ENCODE data around the gene GFY.
A peak's percentile ranks its signal among the peaks of the same experiment; 100 is the strongest.

Gene GFY

DNA sequence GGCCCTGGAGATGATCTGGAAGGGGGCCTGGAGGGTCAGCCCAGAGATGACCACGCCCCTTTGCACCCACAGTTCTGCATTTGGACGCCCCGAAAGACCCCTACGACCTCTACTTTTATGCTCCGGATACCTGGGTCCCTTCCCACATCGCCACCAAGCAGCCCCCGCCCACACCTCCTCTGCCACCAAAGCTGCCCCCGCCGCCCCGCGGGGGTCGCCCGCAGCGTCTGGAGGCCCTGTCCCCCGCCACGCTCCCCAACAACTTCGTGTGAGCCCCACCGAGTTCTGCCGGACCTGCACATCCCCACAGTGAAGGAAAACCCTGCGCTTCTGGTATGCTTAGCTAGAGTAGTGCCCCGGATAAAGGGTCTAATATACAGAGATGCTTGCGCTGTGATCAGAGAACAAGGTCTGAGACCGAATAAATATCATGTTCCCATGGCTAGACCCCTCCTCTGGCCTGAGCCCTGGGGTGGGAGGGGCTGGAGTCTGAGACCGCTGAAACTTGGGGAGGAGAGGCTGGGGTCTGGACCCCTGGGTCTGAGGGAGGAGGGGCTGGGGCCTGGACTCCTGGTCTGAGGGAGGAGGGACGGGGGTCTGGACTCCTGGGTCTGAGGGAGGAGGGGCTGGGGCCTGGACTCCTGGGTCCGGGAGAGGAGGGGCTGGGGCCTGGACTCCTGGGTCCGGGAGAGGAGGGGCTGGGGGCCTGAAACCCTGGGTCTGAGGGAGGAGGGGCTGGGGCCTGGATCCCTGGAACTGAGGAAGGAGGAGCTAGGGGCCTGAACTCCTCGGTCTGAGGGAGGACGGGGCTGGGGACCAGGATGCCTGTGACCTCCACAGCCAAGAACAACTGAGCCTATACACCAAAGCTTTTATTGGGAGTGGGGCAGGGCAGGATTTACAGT, 3.6 kb downstream of the GFY start:
- no peak for DNase-seq (ENCODE audit: low read depth)

DNA sequence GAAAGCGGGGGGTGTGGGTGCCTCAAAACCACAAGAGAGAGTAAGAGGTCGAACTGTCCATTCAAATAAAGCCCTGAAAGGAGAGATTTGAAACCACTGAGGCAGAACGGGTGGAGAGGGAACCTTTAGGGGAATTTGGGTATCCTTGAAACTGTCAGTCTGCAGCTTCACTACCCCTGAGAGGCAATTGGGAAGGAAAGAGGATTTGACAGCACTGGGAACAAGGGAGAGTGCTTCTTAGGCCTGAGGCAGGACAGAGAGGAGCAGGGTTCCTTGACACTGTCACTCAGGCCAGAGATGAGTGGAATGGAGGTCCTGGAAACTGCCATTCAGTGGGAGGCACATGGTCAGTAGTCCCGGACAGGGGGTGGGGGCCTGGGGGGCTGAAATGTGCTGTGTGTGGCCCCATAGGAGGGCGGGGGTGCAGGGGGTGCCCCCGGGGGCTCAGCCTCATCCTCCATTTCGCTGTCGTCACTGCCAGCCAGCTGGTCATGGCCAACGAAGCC, 5.0 kb downstream of the GFY start:
- no peak for DNase-seq (ENCODE audit: low read depth)

DNA sequence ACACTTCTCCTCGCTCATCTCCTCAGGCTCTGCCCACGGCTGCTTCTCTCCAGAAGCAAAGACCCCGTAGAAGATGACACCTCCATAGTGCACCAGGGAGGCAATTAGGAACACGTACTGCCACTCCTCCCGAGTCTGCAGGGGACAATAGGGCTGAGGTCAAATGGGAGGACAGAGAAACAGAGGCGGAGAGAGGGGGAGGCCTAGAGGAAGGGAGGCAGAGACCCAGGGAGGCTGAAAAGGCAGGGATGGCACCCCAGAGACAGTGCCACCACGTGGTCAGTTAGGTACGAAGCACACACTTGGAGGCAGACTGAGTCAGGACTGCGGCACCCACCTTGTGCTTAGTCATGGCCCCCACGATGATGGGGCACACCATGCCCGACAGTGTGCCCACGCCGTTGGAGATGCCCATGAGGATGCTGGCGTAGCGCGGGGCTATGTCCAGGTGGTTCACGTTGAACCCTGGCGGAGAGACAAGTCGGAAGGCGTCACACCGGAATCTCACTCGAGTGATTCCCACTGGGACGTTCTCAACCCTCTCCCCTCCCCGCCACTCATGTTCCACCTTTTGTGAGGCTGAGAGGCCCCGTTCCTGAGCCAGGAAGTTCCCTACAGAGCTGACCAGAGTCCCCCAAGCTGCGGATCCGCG, 5.6 kb downstream of the GFY start:
- no peak for DNase-seq (ENCODE audit: low read depth)

DNA sequence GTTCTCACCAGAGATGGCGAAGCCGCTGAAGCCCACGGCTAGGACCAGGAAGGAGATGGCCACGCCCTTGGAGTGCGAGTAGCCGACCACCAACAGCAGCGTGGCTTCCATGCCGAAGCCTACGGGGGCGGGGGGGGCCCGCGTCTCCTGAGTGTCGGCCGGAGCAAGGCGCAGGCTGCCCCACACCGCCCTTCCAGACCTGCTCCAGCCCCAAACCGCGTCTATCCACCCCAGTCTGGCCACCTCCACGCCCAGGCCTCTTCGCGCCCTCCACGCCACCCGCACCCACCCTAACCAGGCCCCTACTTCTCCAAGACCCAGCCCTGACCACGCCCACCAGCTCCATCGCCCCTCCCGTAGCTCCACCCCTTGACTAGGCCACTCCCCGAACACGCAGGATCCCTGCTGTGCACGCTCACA, 6.2 kb downstream of the GFY start:
- no peak for DNase-seq (ENCODE audit: low read depth)

DNA sequence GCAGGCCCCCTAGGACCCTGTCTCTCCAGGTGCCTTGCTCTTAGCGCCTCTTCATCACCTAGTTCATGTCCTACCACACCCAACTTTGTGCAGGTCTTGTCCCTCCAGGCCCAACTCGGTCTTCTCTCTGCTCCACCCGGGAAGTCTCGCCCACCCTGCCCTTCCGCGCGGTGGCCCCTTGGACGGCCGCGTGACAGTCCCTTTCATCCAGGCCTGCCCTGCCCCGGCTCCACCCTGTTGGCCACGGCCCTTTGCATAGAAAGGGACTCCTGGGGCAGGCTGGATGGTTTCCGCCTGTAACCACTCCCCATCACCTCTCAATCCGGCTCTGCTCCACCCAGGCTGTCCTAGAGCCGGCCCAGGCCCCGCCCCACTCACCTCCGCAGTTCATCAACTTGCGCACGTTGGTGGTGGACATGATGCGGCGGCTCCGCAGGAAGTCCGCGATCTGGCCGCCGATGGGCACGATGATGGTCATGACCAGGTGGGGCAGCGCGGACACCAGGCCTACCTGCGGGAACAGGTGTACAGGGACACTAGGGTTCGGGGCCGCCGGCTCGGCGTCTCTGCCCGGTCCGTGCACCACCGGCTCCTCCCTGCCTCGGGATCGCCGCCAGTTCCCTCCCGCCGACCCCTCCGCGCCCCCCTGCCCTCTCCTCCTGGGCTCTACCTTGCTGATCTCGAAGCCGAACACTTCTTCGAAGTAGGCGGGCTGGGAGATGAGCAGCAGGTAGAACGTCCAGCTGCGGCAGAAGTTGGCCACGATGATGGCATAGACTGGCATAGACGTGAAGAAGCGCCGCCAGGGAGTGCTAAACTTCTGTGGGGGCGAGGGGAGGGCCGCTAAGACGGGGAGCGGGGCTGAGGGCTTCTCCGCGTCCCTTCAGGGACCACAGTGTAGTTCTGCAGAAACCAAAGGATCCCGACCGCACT, 7.2 kb downstream of the GFY start:
- no peak for DNase-seq (ENCODE audit: low read depth)

DNA sequence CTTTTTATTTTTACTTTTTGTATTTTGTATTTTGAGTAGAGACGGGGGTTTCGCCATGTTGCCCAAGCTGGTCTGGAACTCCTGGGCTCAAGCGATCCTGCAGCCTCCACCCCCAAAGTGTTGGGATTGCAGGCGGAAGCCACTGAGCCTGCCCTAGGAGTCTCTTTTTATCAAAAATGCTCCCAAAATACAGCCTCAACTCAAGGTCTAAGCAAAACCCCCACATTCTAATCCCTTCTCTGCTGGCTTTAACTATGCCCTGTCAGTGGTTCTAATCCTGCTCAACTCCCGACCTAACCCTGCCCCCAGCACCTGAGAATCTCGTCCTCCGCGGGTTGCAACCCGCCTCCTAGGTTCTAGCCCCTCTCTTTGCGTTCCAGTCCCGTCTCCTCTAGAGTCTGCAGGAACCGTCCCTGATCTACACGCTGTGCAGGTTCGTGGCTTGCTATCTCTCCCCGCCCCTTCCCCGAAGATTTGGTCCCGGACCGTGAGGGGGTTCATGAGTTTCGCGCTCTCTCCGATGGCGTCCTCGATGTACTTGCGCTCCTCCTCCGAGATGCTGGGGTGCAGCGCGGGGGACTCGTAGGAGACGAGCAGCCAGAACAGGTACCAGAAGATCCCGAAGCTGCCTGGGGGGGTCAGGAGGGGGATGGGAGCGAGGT, 8.2 kb downstream of the GFY start:
- no peak for DNase-seq (ENCODE audit: low read depth)

DNA sequence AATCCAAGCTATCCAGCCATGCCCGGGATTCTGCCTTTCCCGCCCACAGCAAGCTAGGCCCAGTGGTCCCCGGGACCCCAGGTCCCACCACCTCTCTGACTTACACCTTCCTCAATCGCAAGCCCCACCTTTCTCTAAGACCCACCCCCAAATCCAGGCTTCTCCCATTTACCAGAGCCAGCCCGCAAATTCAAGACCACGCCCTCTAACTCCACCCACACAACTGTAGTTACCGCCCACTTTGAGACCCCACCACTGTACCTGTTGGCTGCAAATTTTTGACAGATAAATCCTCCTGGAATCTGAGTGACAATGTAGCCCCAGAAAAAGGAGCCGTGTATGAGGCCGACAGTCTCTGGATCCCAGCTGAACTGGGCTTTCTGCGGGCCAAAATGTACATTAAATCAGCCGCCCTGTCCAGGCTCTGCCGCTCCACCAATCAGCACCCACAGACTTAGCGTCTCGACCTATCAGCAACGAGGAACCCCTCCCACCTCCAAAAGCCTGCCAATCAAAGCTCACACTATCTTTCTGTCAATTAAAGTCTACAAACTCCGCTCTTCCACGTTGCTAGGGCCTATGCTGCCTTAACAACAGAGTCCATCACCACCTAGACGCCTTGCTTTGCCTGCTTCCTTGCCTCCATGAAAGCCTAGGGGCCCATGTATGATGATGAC, 9.9 kb downstream of the GFY start:
- no peak for DNase-seq (ENCODE audit: low read depth)

DNA sequence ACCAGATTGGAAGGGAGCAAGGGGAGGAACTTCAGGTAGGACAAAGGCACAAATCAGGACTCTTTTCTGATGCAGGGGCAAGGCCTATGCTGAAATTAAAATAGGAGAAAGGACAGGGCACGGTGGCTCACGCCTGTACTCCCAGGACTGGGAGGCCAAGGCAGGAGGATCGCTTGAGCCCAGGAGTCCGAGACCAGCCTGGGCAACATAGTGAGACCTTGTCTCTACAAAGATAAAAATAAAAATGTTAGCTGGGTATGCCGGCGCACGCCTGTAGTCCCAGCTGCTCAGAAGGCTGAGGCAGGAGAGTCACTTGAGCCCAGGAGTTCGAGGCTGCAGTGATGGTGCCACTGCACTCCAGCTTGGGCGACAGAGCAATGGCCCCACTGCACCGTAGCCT, 10.5 kb downstream of the GFY start:
- DNase-seq (ENCODE audit: low read depth) = no peak

DNA sequence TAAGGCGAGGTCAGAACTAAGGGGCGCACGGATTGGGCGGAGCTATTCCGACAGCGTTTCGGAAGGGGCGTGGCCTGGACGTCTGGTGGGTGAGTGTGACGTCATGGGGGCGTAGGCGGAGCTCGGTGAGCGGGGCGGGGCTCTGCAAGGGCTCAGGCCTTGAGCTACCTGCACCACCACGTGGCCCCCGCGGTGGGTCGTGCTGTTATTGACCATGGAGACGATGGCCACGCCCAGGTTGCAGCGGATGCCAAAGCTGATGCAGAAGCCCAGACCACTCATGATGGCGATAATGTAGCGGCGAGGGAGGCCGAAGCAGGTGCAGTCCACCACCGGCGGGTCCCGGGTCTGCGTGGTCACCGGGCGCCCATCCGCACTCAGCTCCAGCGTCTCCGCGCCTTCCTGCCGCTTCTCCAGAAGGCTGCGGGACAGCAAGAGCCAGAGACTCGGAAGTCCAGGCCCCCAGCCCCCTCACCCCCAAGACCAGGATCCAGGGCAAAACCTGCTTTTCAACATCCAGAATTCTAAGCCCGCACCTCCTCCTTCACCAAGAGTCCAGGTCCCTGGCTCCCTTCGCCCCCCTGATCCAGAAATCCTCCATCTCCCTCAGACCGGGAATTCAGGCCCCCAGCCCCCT, 11.3 kb downstream of the GFY start:
- no peak for DNase-seq (ENCODE audit: low read depth)

DNA sequence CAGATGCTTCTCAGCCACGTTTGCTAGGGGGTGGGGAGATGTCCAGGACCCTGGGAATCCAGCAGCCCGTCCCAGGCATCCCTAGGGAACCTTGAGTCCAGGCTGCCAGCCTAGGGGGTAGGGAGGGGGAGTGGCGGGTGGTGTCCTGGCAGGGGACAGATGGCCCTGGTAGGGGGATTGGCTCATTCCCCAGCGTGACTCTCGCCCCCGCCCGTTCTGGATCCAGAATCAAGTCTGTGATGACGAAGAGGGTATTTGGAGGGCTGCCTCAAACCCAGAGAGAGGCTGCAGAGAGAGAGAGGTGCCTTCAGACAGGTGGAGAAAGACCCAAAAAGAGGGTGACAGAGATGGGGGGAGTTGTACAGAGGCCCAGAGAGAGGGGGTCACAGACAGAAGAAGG, 12.0 kb downstream of the GFY start:
- no peak for DNase-seq (ENCODE audit: low read depth)

DNA sequence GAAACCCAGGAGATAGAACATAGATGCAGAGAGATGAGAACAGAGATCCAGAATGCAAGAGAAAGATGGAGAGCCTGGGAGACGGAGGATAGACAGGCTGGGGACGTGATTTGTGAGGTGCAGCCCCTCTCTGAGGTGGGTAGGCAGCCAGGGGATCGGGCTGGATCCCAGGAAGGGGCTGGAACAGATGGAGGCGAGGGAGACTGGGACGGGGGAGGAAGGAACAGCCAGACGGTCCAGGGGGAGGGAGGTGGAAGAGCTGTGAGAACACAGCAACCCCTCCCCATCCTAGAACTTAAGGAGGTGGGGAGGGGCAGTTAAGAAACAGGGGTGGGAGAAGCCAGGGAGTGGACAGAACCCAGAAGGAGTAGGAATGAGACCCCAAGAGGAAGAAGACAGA, 13.1 kb downstream of the GFY start:
- no peak for DNase-seq (ENCODE audit: low read depth)

DNA sequence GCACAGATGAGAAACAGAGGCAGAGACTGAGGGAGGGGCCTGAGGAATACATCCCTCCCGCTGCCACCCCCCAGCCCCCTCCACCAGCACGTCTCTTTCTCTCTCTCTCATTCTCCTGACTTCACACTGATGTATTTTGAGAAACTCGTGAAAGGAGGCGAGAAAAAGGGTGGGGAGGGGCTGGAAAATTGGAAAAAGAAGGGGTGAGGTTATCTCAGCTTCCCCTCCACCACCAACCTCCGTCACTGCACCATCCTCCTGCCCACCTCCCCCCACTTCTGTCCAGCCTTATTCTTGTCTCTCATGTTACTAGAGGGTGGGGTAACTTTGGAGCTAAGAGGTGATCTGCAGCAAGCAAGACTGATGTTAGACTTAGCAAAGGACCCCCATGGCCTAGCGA, 14.6 kb downstream of the GFY start:
- no peak for DNase-seq (ENCODE audit: low read depth)

DNA sequence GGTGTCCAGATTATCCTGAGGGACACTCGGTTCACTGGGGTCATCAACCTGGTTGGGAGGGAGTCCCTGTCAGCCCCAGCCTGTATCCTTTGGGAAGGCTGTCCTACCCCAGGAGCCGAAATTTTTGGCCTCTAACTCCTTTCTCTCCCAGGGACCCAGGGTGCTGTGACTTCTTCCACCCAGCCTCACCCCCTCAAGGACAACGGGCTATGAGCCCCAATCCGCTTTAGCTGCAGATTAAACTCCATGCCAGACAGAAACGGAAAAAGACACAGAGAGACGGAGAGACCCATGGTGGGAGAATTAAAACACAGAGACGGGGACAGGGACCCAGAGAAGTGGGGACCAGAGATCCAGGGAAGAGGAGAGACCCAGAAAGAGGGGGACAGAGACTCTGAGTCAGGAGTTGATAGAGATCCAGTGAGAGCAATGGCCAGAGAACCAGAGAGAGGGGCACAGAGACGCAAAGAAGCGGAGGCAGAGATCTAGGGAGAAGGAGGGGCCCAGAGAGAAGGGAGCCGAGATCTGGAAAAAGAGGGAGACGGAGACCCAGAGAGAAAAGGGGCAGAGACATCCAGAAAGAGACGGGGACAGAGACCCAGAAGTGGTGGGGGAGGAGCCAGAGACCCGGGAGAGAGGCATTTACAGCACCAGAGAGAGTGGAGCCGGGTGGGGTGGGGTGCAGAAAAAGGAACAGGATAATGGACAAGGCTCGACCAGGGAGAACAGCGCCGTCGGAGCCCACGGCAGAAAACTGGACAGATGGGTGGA, 15.4 kb downstream of the GFY start:
- DNase-seq (ENCODE audit: low read depth) = no peak

DNA sequence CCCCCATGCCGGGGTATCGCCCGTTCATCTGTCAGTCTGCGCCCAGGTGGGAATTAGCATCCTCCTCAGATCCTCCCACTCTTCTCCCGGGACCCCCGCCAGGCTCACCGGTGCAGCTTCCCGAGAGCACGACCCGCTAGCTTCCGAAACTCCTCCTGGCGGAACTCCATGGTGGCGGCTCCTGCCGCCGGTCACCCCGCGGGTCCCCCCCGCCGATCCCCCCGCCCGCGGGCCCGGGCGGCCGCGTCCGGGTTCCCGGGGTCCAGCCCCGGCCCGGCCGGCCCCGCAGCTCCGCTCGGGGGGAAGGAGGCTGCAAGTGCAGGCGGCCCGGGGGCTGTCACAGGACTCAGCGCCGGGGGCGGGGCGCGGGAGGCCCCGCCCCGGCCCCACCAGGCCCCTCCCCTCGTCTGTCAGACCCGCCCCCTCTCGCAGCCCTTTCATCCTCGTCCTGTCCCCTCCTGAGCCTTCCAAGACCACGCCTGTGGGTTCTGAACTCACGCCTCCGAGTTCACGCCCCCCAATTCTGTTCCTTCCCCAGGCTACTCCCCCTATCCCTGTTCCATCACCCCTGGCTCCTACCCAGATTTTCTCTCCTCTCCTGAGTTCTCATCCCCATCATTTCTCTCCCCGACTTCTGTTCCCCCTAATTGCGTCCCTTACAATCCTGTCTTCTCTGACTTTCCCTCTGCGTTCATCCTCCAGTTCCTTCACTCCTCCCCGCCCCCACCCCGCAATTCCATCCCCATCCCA, 16.2 kb downstream of the GFY start, which contains the start of gene SLC17A7:
Gene SLC17A7, minus strand, starts transcription at position 318 of the 750 bp plus-strand sequence. Its CDS starts 148 bp downstream, at position 170.
- no peak for DNase-seq (ENCODE audit: low read depth)

DNA sequence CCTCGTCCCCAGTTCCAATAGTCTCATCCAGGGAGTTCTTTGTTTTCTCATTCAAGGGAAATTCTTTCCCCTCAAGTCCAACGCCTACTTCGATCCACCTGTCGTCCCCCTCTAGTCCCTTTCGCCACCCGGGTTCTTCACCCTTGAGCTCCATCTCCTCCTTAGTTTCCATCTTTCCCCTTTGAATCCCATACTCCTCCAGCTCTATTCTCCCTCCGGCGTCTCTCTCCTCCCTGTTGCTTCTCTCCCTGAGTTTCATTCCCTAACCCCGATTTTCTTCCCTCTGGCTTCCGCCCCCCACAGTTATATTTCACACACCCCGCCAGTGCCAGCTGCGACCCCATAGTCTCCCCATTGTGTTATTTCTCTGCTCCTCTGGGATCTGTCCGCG, 16.8 kb downstream of the GFY start:
- no peak for DNase-seq (ENCODE audit: low read depth)

DNA sequence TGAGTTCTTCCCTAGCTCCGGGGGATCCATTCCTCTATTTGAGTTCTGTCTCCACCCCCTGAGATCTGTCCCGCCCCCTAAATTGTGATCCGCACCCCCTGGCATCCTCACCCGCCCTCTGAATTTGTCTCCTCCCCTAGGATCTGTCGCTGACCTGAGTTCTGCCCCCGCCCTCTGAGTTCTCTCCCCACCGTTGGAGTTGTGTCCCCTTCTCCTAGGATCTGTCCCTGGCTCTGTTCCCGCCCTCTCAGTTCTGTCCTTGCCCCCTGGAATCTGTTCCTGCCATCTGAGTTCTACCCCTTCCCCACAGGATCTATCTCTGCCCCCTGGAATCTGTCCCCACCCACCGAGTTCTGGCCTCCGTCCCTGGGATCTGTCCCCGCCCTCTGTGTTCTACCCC, 17.2 kb downstream of the GFY start:
- DNase-seq (ENCODE audit: low read depth) = no peak

DNA sequence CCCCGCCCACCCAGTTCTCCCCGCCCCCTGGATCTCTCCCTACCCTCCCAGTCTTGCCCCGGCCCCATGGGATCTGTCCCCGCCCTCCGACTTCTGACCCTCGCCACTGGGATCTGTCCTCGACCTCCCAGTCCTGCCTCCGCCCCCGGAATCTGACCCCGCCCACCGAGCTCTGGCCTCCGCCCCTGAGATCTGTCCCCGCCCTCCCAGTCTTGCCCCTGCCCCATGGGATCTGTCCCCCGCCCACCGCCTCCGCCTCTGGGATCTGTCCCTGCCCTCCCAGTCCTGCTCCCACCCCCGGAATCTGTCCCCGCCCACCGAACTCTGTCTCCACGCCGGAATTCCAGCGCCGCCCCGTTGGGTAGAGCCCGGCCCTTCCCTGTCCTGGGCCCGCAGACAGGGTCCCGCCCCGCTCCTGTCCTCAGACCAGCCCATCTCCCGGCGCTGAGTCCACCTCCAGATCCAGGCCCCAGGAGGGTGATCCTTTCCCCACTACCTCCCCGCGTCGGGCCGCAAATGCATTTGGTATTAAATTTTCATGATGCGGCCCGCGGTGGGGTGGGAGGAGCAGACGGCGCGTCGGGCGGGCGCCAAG, 17.7 kb downstream of the GFY start:
- DNase-seq (ENCODE audit: low read depth) = peak; percentile 71

DNA sequence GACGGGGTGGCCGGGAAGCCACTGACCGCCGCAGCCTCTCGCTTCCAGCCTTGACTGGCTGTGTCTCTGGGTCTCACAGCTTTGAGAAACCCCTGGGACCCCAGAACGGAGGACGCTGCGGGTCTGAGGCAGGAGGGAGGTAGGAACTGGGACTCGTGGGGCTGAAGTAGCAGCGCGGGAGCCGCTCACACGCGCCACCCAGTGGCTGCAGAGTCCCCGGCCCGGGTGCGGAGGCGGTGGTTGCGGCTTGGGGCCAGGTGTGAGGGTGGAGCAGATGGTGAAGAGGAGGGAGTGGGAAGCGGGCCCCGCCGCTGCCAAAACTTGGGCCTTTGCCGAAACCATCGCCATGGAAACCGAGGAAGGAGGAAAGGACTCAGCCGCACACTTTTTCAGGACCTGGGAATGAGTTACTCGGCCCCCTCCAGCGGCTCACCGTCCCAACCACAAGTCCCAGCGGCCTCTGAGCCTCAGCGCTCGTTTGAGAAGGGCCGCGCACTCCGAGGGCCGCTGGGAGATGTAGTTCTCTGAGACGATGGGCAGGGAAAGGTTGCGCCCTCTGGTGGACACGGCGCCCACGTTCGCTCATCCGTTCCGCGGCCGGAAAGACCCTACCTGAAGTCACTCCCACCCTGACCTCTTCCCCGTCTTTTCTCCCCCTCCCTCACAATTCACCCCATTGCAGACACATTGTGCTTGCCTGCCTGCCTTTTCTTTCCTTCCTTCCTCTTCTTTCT, 18.3 kb downstream of the GFY start:
- peak; percentile 82 for DNase-seq (ENCODE audit: low read depth)
